ENCODE data around the gene ZSWIM4. TPM values are rescaled to one million over a fixed set of nuclear protein-coding genes. Genes with fewer than 3 reads are reported as not detected.
A peak's percentile ranks its signal among the peaks of the same experiment; 100 is the strongest.

ZSWIM4 gene
- total and polyA plus RNA-seq, 2 of the 13 experiments (the other 11 are each of a cell fraction or from before 2014, with no cell fraction given) = 0.33 to 0.86 TPM

GRCh38 chr19:13849991-13850909 lies 55.0 kb downstream of the ZSWIM4 start (continued):
- no peak for TF ChIP-seq GABPA (IDR thresholded peaks at IDR 0.05; ENCODE audit: low read depth, low read length)
- TF ChIP-seq GABPA (CRISPR knock-in tag; IDR thresholded peaks at IDR 0.05; ENCODE audit: low read depth) = no peak
- TF ChIP-seq KLF12 (CRISPR knock-in tag; IDR thresholded peaks at IDR 0.05; ENCODE audit: borderline replicate concordance) = no peak
- TF ChIP-seq PAX8 (CRISPR knock-in tag; IDR thresholded peaks at IDR 0.05; ENCODE audit: borderline replicate concordance) = no peak
- no peak for TF ChIP-seq ZNF709 (CRISPR knock-in tag; IDR thresholded peaks at IDR 0.05)
- TF ChIP-seq JUN (CRISPR knock-in tag; IDR thresholded peaks at IDR 0.05) = no peak; the same call in 1 of the 2 replicates
- no peak for TF ChIP-seq CSRNP1 (CRISPR knock-in tag; IDR thresholded peaks at IDR 0.05)
- TF ChIP-seq DDIT3 (CRISPR knock-in tag; IDR thresholded peaks at IDR 0.05) = no peak
- no peak for TF ChIP-seq ZNF253 (CRISPR knock-in tag; IDR thresholded peaks at IDR 0.05; ENCODE audit: borderline replicate concordance)
- TF ChIP-seq ZSCAN25 (CRISPR knock-in tag; IDR thresholded peaks at IDR 0.05) = no peak
- TF ChIP-seq ZFYVE20 (CRISPR knock-in tag; IDR thresholded peaks at IDR 0.05; ENCODE audit: borderline replicate concordance, low read depth) = no peak
- no peak for TF ChIP-seq KDM6A (CRISPR knock-in tag; IDR thresholded peaks at IDR 0.05; ENCODE audit: low read depth)
- TF ChIP-seq PRPF4 (IDR thresholded peaks at IDR 0.05; ENCODE audit: low read depth, low read length, poor library complexity, severe bottlenecking) = no peak
- peak; percentile 31 to 40; a peak in 2 of 4 replicates for TF ChIP-seq EP300 (IDR thresholded peaks at IDR 0.05; ENCODE audit: low read depth in 2 of 2, low read length in 2 of 2)
- no peak for TF ChIP-seq EP300 (CRISPR knock-in tag; IDR thresholded peaks at IDR 0.05; ENCODE audit: borderline replicate concordance)
- no peak for TF ChIP-seq ADNP (CRISPR knock-in tag; IDR thresholded peaks at IDR 0.05)
- no peak; the same call in 1 of the 2 replicates for TF ChIP-seq ZBTB43 (CRISPR knock-in tag; conservative IDR thresholded peaks at IDR 0.05)
- peak; percentile 8; the same call in 1 of the 2 replicates for TF ChIP-seq CTCF (CRISPR knock-in tag; IDR thresholded peaks at IDR 0.05)
- TF ChIP-seq FOXO4 (CRISPR knock-in tag; conservative IDR thresholded peaks at IDR 0.05) = no peak
- TF ChIP-seq ZNF496 (CRISPR knock-in tag; IDR thresholded peaks at IDR 0.05; ENCODE audit: insufficient replicate concordance) = no peak
- TF ChIP-seq FIP1L1 (IDR thresholded peaks at IDR 0.05; ENCODE audit: borderline replicate concordance, insufficient read depth, low read depth, low read length) = no peak
- no peak for TF ChIP-seq ZNF788 (CRISPR knock-in tag; IDR thresholded peaks at IDR 0.05; ENCODE audit: borderline replicate concordance)
